AG09319 (cell line): Measurements from ENCODE around the gene HLCS.

ENCODE experiments used
- DNase-seq: peaks from one replicate; pipeline ENCODE4 v3.0.0-alpha.2; 2010; ENCODE audit warnings: low read depth; ENCODE audit errors: extremely low read depth
- CTCF ChIP-seq: IDR thresholded peaks from 2 replicates; pipeline ENCODE4 v1.5.1; 2011; ENCODE audit warnings: low read depth, mild to moderate bottlenecking, inconsistent platforms, low read length, moderate library complexity

Gene HLCS

GRCh38 chr21:36882776-36883175 lies 83.7 kb downstream of the HLCS start:
- no peak for TF ChIP-seq CTCF
- no peak for DNase-seq

- no peak for DNase-seq
- no peak for TF ChIP-seq CTCF
These were observed 85.2 kb downstream of the HLCS start for GRCh38 chr21:36881228-36881627.

- TF ChIP-seq CTCF, result no peak
- DNase-seq, result no peak
These were observed 86.6 kb downstream of the HLCS start for GRCh38 chr21:36879827-36880226.

- DNase-seq, result no peak
- TF ChIP-seq CTCF, result no peak
These were observed 88.7 kb downstream of the HLCS start for GRCh38 chr21:36877741-36878140.

- no peak for TF ChIP-seq CTCF
- DNase-seq, result no peak
These were observed 91.8 kb downstream of the HLCS start for GRCh38 chr21:36874665-36875064.

GRCh38 chr21:36873513-36873912 lies 93.0 kb downstream of the HLCS start:
- DNase-seq, result no peak

GRCh38 chr21:36867291-36867905 lies 99.1 kb downstream of the HLCS start:
- no peak for DNase-seq
- no peak for TF ChIP-seq CTCF

More at GRCh38 chr21:36873513-36873912, 93.0 kb downstream of the HLCS start:
- TF ChIP-seq CTCF, result no peak
